Mesenchymal stem cell (in vitro differentiated cells and primary cell): ENCODE results near the gene LRRC47.

Experiments used
- DNase-seq: peaks from one replicate; pipeline ENCODE4 v3.0.0-alpha.2; 2013
- H2AFZ ChIP-seq: one replicate; pipeline ENCODE4 v1.6.1; 2013; ENCODE audit warnings: low read depth, mild to moderate bottlenecking, control low read depth, inconsistent platforms, low read length, moderate library complexity
- H2AK5ac ChIP-seq: 2 replicates; pipeline ENCODE4 v1.6.1; 2013; ENCODE audit warnings: low read length, moderate library complexity, mild to moderate bottlenecking, inconsistent platforms; ENCODE audit not compliant: severe bottlenecking
- H2BK120ac ChIP-seq: one replicate; pipeline ENCODE4 v1.6.1; 2013; ENCODE audit warnings: low read depth, mild to moderate bottlenecking, inconsistent platforms, low read length, moderate library complexity
- H2BK12ac ChIP-seq, 2 experiments: one replicate each; pipeline ENCODE4 v1.6.1; 2013; ENCODE audit warnings: inconsistent platforms in 2 of 2, low read length in 2 of 2, mild to moderate bottlenecking in 2 of 2, moderate library complexity in 2 of 2, control low read depth in 1 of 2
- H2BK15ac ChIP-seq: one replicate; pipeline ENCODE4 v1.6.1; 2013; ENCODE audit warnings: mild to moderate bottlenecking, low read depth, inconsistent platforms; ENCODE audit not compliant: poor library complexity, severe bottlenecking
- H2BK5ac ChIP-seq: 2 replicates; pipeline ENCODE4 v1.6.1; 2013; ENCODE audit warnings: low read depth, mild to moderate bottlenecking, low read length, control low read depth, inconsistent platforms; ENCODE audit not compliant: poor library complexity, severe bottlenecking
- H3K14ac ChIP-seq, 2 experiments: one replicate each; pipeline ENCODE4 v1.6.1; 2013; ENCODE audit warnings: inconsistent platforms in 2 of 2, low read length in 2 of 2, control low read depth in 1 of 2, mild to moderate bottlenecking in 1 of 2, moderate library complexity in 1 of 2
- H3K18ac ChIP-seq, 2 experiments: one replicate each; pipeline ENCODE4 v1.6.1; 2013; ENCODE audit warnings: inconsistent platforms in 2 of 2, low read length in 2 of 2, control low read depth in 1 of 2, low read depth in 1 of 2, mild to moderate bottlenecking in 1 of 2
- H3K23ac ChIP-seq, 2 experiments: one replicate each; pipeline ENCODE4 v1.6.1; 2013; ENCODE audit warnings: inconsistent platforms in 2 of 2, low read length in 2 of 2, mild to moderate bottlenecking in 2 of 2, moderate library complexity in 2 of 2, control low read depth in 1 of 2
- H3K27ac ChIP-seq: 2 replicates; pipeline ENCODE4 v1.5.1; 2013; ENCODE audit warnings: mild to moderate bottlenecking, moderate library complexity, low read length, control low read depth, inconsistent platforms; ENCODE audit not compliant: poor library complexity, severe bottlenecking
- H3K27me3 ChIP-seq, 2 experiments: 2 replicates each; pipeline versions ENCODE4 v1.6.1 to v1.7.0; 2013; ENCODE audit warnings: low read length in 2 of 2, mild to moderate bottlenecking in 2 of 2, moderate library complexity in 2 of 2, control low read depth in 1 of 2, inconsistent platforms in 1 of 2; ENCODE audit not compliant: control insufficient read depth in 1 of 2, insufficient read depth in 1 of 2
- H3K36me3 ChIP-seq, 2 experiments: 2 replicates each; pipeline versions ENCODE4 v1.6.1 to v1.7.0; 2013; ENCODE audit warnings: low read length in 2 of 2, control low read depth in 1 of 2, inconsistent platforms in 1 of 2, low read depth in 1 of 2, mild to moderate bottlenecking in 1 of 2; ENCODE audit not compliant: insufficient read depth in 2 of 2, control insufficient read depth in 1 of 2
- H3K4ac ChIP-seq, 2 experiments: one replicate each; pipeline ENCODE4 v1.6.1; 2013; ENCODE audit warnings: inconsistent platforms in 2 of 2, low read length in 2 of 2, mild to moderate bottlenecking in 2 of 2, moderate library complexity in 2 of 2, control low read depth in 1 of 2, low read depth in 1 of 2
- H3K4me1 ChIP-seq: 2 replicates; pipeline ENCODE4 v1.6.1; 2013; ENCODE audit warnings: low read depth, low read length, control low read depth; ENCODE audit not compliant: control insufficient read depth, insufficient read depth
- H3K4me2 ChIP-seq: 2 replicates; pipeline ENCODE4 v1.6.1; 2013; ENCODE audit warnings: low read length, mild to moderate bottlenecking, inconsistent platforms; ENCODE audit not compliant: poor library complexity, severe bottlenecking
- H3K4me3 ChIP-seq, 2 experiments: 2 replicates each; pipeline versions ENCODE4 v1.5.1 to v1.7.0; 2013; ENCODE audit warnings: low read length in 2 of 2, mild to moderate bottlenecking in 2 of 2, control low read depth in 1 of 2, low read depth in 1 of 2; ENCODE audit not compliant: insufficient read depth in 1 of 2
- H3K79me1 ChIP-seq: replicated peaks from 2 replicates; pipeline ENCODE4 v1.6.1; 2013; ENCODE audit warnings: mild to moderate bottlenecking, control low read depth, low read length, inconsistent platforms; ENCODE audit not compliant: poor library complexity, severe bottlenecking
- H3K9ac ChIP-seq: 2 replicates; pipeline ENCODE4 v1.7.0; 2013; ENCODE audit warnings: mild to moderate bottlenecking, low read length, moderate library complexity
- H3K9me3 ChIP-seq: 2 replicates; pipeline ENCODE4 v1.7.0; 2013; ENCODE audit warnings: mild to moderate bottlenecking, low read length; ENCODE audit not compliant: control insufficient read depth
- H4K8ac ChIP-seq: one replicate; pipeline ENCODE4 v1.6.1; 2013; ENCODE audit warnings: inconsistent platforms, mild to moderate bottlenecking, low read length, moderate library complexity
- H4K91ac ChIP-seq: one replicate; pipeline ENCODE4 v1.6.1; 2013; ENCODE audit warnings: mild to moderate bottlenecking, low read length, inconsistent platforms
- WGBS: methylation state at CpG from one replicate; pipeline ENCODE4 v1.1.7; 2013; ENCODE audit warnings: mixed read lengths; 5-methylcytosine and 5-hydroxymethylcytosine counted together

The LRRC47 gene

GRCh38 chr1:3824650-3825049 lies 28.4 kb upstream of the LRRC47 start:
- DNase-seq = no peak
- H3K23ac ChIP-seq = no peak overlapping the region

GRCh38 chr1:3822421-3822820 lies 26.1 kb upstream of the LRRC47 start:
- H2BK5ac ChIP-seq = no peak overlapping the region
- 92% methylated on average over 16 of the region's 16 CpGs for WGBS
- no peak overlapping the region for H3K4me2 ChIP-seq
- no peak overlapping the region for H2AK5ac ChIP-seq
- no peak overlapping the region for H3K18ac ChIP-seq
- H2BK120ac ChIP-seq = no peak overlapping the region
- no peaks in the 10 kb centered on the region for H3K9me3 ChIP-seq
- no peak overlapping the region for H3K4ac ChIP-seq
- peaks cover 1% of the 10 kb centered on the region for H3K79me1 ChIP-seq
- no peak overlapping the region for H4K91ac ChIP-seq
- no peak overlapping the region for H3K27ac ChIP-seq
- no peak overlapping the region for H3K23ac ChIP-seq
- DNase-seq = no peak
- no peak overlapping the region for H2AFZ ChIP-seq
- no peak overlapping the region for H2BK15ac ChIP-seq
- H2BK12ac ChIP-seq = no peak overlapping the region
- H3K27me3 ChIP-seq = no peaks in the 10 kb centered on the region
- no peak overlapping the region for H4K8ac ChIP-seq
- peaks cover 75 to 89% of the 10 kb centered on the region in 2 experiments for H3K36me3 ChIP-seq
- H3K14ac ChIP-seq = no peak overlapping the region
- H3K4me1 ChIP-seq = peaks cover 15% of the 10 kb centered on the region
- H3K9ac ChIP-seq = no peak overlapping the region
- H3K4me3 ChIP-seq = no peak overlapping the region

More at GRCh38 chr1:3824650-3825049, 28.4 kb upstream of the LRRC47 start:
- Histone ChIP-seq H2BK15ac (no peak overlapping the region), H3K14ac (no peak overlapping the region), H4K8ac (no peak overlapping the region), H3K79me1 (no peaks in the 10 kb centered on the region), H3K4ac (no peak overlapping the region), H2AFZ (no peak overlapping the region), H3K18ac (no peak overlapping the region), H2BK12ac (no peak overlapping the region), H3K4me1 (peaks cover 20% of the 10 kb centered on the region), H3K27me3 (no peaks in the 10 kb centered on the region), H2AK5ac (no peak overlapping the region), H3K4me3 (no peak overlapping the region), H3K9ac (no peak overlapping the region), H2BK120ac (no peak overlapping the region), H2BK5ac (no peak overlapping the region), H4K91ac (no peak overlapping the region), H3K27ac (no peak overlapping the region), H3K36me3 (peaks cover 77 to 94% of the 10 kb centered on the region in 2 experiments), H3K4me2 (no peak overlapping the region), H3K9me3 (no peaks in the 10 kb centered on the region)
- 92% methylated on average over 8 of the region's 8 CpGs for WGBS

GRCh38 chr1:3821908-3822307 lies 25.6 kb upstream of the LRRC47 start:
- Histone ChIP-seq H3K4me2 (no peak overlapping the region), H3K18ac (no peak overlapping the region), H2AK5ac (no peak overlapping the region), H2AFZ (no peak overlapping the region), H2BK120ac (no peak overlapping the region), H3K79me1 (peaks cover 1% of the 10 kb centered on the region), H3K27ac (no peak overlapping the region), H3K4ac (no peak overlapping the region), H3K4me3 (no peak overlapping the region), H3K27me3 (no peaks in the 10 kb centered on the region), H3K23ac (no peak overlapping the region), H2BK5ac (no peak overlapping the region), H3K36me3 (peaks cover 74 to 84% of the 10 kb centered on the region in 2 experiments), H3K9me3 (no peaks in the 10 kb centered on the region), H2BK15ac (no peak overlapping the region), H3K4me1 (peaks cover 15% of the 10 kb centered on the region), H2BK12ac (no peak overlapping the region), H4K91ac (no peak overlapping the region), H3K14ac (no peak overlapping the region), H4K8ac (no peak overlapping the region), H3K9ac (no peak overlapping the region)
- DNase-seq = no peak
- 97% methylated on average over 15 of the region's 15 CpGs for WGBS

GRCh38 chr1:3821447-3821846 lies 25.1 kb upstream of the LRRC47 start:
- Histone ChIP-seq H4K8ac (no peak overlapping the region), H3K9ac (no peak overlapping the region), H3K79me1 (peaks cover 1% of the 10 kb centered on the region), H3K27ac (no peak overlapping the region), H3K18ac (no peak overlapping the region), H2BK5ac (no peak overlapping the region), H3K4me1 (peaks cover 15% of the 10 kb centered on the region), H3K14ac (no peak overlapping the region), H3K4me2 (no peak overlapping the region), H3K9me3 (no peaks in the 10 kb centered on the region), H2BK120ac (no peak overlapping the region), H3K23ac (no peak overlapping the region), H2BK15ac (no peak overlapping the region), H2AFZ (no peak overlapping the region), H2AK5ac (no peak overlapping the region), H4K91ac (no peak overlapping the region), H3K36me3 (peaks cover 74 to 82% of the 10 kb centered on the region in 2 experiments), H3K4ac (no peak overlapping the region), H2BK12ac (no peak overlapping the region), H3K4me3 (no peak overlapping the region), H3K27me3 (no peaks in the 10 kb centered on the region)
- DNase-seq = no peak
- whole genome bisulfite sequencing = 93% methylated on average over 13 of the region's 13 CpGs
